ENCODE data around the gene RCN2.
"Not testable (repeated sequence)": the region's sequence is repeated elsewhere in the genome, so short reads cannot be mapped to it uniquely, and the experiment has no call there.

RCN2 gene

DNA sequence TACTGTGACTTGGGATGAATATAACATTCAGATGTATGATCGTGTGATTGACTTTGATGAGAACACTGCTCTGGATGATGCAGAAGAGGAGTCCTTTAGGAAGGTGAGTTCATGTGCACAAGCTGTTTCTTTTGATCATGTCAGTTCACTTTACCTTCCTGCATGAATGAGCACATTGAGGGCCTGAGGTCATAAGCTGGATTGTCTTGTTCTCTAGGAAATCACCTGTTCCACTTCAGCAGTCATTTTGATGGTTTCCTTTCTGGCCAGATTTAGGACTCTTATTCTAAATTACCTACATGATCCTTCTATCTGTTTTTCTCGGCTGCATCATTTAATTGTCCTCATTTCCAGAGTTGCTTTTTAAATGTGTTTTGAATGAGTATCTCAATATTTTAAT is 4.1 kb downstream of the RCN2 start:
- no peak for DNase-seq

DNA sequence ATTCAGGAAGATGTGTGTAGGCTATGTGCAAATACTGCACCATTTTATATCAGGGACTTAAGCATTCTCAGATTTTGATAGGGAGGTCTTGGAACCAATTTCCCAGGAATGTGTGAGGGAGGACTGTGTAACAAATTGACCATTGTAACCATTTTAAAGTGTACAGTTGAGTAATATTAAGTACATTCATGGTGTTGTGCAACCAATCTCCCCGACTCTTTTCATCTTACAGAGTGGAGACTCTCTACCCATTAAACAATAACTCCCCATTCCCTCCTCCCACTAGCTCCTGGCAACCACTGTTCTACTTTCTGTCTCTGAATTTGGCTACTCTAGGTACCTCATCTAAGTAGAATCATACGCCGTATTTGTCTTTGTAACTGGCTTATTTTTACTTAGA is 5.1 kb downstream of the RCN2 start:
- DNase-seq, result no peak

GRCh38 chr15:76938752-76939151 is 7.2 kb downstream of the RCN2 start:
- no peak for DNase-seq

GRCh38 chr15:76939715-76940114 is 8.2 kb downstream of the RCN2 start:
- DNase-seq, result no peak

DNA sequence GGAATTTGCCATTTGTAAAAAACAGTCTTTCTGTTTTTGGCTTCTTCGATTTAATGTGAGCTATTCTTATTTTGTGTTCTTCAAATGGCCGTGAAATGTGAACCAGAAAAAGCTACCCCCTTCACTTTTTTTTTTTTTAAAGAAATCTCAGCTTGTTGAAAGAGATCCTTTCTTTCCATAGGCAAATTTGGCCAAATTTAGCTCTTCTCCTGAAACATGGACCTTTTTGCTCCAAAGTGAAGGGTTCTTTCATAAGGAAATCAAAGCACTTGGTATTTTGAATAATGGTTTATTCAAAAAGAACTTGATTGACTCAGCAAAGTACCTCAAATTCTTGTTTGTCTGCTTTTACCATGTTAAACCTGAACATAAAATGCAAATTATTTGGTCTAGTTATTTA is 10.1 kb downstream of the RCN2 start:
- no peak for DNase-seq

DNA sequence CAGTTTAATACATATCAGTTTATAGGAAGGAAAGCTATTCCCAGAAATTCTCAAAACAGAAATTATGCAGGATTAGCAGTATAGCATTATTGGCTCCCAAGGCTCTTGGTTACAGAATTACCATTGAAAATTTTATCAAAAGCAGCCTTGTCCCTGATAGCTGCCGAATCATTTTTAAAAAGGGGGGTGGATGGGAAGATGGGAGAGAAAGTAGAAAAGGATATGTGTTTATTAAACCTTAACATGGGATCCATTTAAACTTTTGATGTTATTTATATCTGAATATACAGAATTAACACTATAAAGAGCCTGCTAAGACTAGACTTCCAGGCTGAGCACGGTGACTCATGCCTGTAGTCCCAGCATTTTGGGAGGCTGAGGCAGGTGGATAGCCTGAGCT is 10.8 kb downstream of the RCN2 start:
- no peak for DNase-seq

DNA sequence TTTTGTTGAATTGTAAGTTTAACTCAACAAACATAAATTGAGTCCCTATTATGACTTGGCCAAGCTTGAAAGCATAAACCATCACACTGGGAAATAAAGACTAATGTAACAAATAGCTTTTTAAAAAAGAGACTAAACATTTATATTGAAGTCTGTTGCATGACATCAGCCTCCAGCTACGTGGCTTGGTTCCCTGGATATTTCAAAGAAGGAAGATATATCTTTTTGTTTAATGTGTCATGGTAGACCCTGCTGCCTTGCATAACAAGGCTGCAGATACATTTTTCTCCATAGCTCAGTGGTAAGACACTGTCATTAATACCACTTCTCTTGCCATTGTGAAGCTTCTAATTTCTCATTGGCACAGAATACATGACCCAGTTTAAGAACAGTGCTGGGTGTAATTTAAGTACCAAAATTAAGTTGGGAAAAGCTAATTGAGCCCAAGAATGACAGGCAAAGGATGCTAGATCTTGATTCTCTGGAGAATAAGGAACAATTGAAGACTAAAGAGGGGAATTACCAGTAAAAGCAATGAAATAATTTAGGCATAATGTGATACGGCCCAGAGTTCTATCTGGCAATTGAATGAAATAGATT is 14.0 kb downstream of the RCN2 start:
- no peak for DNase-seq

DNA sequence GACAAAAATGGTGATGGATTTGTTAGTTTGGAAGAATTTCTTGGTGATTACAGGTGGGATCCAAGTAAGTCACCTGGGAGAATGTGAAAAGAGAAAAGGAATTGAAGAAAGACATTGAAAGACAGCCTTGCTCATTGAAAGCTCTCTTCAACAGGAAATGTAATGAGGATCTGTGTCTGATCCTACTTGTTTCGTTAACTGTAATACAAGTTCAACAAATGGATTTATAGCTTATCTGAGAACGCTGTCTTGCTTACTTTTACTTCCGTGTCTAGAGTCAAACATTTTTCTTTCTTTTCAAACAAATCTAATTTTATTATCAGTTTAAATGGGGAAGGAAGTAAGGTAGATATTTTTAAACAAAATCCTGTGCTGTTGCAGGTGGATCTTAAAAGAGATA is 15.9 kb downstream of the RCN2 start:
- DNase-seq, result no peak

GRCh38 chr15:76951220-76951619 is 19.7 kb downstream of the RCN2 start:
- no peak for DNase-seq

DNA sequence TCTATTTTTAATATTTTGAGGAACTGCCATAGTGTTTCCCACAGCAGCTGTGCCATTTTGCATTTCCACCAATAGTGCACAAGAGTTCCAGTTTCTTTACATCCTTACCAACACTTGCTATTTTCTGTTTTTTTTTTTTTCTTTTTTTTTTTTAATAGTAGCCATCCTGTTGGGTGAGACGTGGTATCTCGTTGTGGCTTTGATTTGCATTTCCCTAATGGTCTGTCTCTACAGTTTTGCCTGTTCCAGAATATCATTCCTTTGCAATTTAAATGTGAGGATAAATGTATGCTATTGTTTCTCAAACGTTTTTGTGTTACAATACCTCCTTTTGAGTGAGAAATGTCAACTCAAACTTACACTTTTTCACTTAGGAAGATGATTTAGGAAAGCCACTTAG is 22.4 kb downstream of the RCN2 start:
- no peak for DNase-seq

GRCh38 chr15:76954744-76955143 is 23.2 kb downstream of the RCN2 start:
- DNase-seq, result no peak

DNA sequence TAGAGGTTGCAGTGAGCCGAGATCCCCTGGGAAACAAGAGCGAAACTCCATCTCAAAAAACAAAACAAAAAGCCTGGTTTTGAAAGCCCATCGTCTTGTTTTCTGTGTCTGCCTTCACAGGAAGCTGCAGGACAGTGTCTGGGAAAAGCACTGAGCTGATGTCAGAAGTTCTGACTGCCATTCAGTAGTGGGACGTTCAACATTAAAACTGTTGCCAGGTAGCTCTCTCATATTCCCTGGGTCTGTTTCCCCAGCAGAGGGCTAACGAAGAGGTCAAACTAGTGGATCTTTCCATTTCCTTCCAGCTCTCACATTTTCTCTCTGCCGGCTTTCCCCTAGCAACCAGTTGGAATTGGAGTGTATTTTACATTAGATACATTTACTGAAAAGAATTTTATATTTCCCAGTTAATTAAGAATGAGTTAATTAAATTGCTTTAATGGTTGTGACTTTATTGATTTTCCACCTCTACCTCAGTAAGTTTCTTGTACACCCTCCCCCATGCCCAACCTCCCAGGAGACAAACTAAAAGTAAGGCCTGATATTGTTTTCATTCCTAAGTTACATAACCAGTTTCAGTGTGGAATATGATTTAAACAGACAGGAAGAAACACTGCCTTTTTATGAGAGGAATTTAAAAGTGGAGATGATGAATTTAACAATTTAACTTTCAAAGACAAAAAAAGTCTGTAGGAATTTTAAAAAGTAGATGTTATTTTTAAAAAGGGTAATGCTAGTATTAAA is 29.9 kb downstream of the RCN2 start:
- DNase-seq, result no peak

- DNase-seq, result no peak
These were observed 30.9 kb downstream of the RCN2 start for GRCh38 chr15:76962337-76963013.

DNA sequence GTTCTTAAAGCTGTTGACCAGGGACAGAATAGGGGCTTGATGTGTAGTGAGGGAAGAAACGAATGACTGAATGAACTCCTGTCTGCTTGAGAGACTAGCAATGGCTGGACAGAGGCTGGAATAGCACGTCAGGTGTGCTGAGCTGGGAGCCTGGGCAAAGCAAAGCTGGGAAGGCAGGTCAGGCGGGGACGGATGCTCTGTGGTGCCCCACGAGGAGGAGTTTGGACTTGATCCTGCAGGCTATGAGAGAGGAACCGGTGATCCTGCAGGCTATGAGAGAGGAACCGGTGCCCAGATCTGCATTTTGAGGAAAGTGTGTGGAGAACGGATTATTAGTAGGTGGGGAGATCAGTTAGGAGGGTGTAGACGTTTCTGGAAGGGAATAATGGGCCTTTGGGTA is 32.0 kb downstream of the RCN2 start:
- DNase-seq, result no peak

- no peak for DNase-seq
These were observed 32.6 kb downstream of the RCN2 start for GRCh38 chr15:76964157-76964556.

DNA sequence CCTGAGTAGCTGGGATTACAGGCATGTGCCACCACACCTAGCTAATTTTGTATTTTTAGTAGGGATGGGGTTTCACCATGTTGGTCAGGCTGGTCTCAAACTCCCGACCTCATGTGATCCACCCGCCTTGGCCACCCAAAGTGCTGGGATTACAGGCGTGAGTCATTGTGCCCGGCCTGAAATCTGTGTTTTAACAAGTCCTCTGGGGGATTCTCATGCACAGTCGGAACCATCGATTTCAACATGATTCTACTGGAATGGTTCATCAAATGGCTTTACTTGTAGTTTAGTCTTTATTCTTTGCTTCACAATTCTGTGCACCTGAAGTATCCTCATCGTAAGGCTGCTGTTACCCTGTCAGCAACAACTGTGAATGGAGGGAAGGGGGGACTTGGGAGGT is 34.5 kb downstream of the RCN2 start:
- not testable (repeated sequence) for DNase-seq

GRCh38 chr15:76967067-76967466 is 35.5 kb downstream of the RCN2 start:
- DNase-seq, result no peak

GRCh38 chr15:76968306-76968705 is 36.8 kb downstream of the RCN2 start:
- no peak for DNase-seq

DNA sequence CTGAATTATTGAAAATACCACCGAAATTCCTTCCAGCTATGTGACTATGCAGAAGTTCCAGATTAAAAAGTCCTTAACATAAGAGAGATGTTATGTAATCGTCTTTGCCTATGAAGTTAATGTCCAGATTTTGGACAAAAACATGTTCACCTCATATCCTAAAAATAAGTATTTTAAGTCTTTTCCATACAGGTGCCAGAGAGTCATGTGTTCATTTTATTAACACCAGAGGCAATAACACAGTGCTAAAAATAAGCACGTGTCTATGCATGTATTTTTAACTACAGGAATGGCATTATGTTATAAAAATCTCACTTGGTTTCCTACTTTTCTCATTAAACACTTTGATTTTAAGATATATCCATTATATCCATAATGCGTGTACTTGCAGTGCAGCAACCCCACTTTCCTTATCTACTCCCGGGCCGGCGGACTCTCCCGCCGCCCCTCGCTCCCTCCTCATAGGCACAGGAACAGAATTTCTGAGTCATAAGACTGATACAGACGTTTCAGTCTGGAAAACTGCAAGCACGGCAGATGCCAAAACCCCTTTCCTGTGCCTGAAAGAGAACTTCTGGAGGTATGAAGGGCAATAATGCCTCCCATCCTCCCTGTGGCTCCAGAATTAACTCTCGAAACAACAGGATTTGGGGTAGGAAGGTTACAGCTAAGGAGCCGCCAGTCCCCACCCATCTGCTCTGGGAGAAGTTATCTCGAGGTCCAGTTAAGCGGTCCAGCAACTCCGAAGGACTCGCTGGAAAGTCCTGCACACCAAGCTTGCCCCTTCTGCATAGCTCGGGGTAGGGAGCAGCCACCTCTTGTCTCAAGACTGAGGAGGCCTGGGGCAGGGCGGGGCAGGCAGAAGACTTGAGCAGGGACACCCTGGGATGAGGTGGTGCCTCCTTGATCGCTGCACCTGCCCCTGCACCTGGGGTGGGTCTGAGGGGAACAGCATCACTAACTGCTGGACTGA is 41.1 kb downstream of the RCN2 start:
- DNase-seq, result no peak

GRCh38 chr15:76973362-76973743 is 41.8 kb downstream of the RCN2 start:
- DNase-seq, result peak; percentile 63

DNA sequence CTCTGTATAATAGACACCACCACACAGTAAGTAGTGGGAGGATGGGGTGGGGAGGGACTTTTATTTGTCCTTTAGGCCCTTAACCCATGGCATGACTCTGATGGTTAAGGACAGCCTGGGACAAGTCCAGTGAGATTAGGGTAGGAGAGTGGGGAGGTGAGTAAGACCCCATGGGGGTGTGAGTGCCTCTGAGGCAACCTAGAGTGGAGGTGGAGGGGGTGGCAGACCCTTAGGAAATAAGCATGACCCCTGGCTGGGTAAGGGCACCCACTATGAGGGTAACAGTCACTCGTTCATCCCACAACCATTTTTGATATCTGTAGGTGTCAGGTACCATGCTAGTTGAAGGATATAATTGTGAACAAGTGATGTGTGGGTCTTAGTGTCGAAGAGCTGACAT is 42.4 kb downstream of the RCN2 start:
- DNase-seq, result no peak

DNA sequence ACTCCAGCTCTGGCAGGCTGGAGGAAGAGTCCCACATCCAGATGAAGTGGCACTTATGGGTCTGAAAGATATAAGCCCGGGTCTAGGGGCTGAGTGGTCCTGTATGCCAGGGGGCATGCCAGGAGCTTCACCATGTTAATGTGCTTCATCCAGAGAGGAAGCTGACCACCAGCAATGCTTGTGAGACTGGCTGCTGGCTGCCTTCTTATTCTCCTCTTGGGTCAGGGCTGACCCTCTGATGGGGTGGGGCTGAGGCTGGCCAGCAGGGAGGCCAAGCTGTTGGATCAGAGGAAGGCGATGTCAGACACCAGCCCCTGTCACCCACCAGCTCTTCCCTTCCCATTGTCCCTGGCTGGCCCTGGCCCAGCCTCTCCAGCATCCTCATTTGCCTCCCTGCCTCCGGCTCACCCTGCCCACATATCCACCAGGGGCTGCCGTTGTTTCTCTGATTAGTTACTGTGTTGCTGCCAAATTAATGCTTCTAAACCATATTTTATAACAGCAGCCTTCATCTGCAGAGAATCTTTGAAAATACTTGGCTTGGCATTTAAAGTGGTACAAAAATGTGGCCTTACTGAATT is 43.0 kb downstream of the RCN2 start:
- DNase-seq, result no peak

GRCh38 chr15:76976141-76976540 is 44.6 kb downstream of the RCN2 start:
- DNase-seq, result no peak
